Activated T-helper 1 cell treated with anti-CD3 and anti-CD28 coated beads, Interleukin-12 subunit alpha, Interleukin-12 subunit beta, Interleukin-2, Interleukin-4 antibody, amounts not matched to agents 30 ng/mL and 10 ng/mL and 1 ng/mL, durations not matched to agents 14 hours and 24 hours and 36 hours (primary cell): Measurements from ENCODE around the gene ZFP36L1. TPM values are rescaled to one million over a fixed set of nuclear protein-coding genes. Genes with fewer than 3 reads are reported as not detected.

Experiments used
- DNase-seq: peaks from one replicate; pipeline ENCODE4 v3.0.0; 2021; ENCODE audit warnings: low spot score
- H3K27ac Mint-ChIP-seq: one replicate; pipeline ENCODE4 v1.8.0; 2021; ENCODE audit warnings: mild to moderate bottlenecking, mixed read lengths
- H3K27me3 Mint-ChIP-seq: one replicate; pipeline ENCODE4 v1.8.0; 2022; ENCODE audit warnings: mild to moderate bottlenecking, moderate library complexity, mixed read lengths; ENCODE audit not compliant: insufficient read depth
- H3K36me3 Mint-ChIP-seq: one replicate; pipeline ENCODE4 v1.8.0; 2021; ENCODE audit warnings: low read depth, mixed read lengths
- H3K4me1 Mint-ChIP-seq: one replicate; pipeline ENCODE4 v1.8.0; 2021; ENCODE audit warnings: low read depth, mixed read lengths
- H3K4me3 Mint-ChIP-seq: one replicate; pipeline ENCODE4 v1.8.0; 2021; ENCODE audit warnings: mild to moderate bottlenecking, moderate library complexity, mixed read lengths
- H3K9me3 Mint-ChIP-seq: one replicate; pipeline ENCODE4 v1.8.0; 2021; ENCODE audit warnings: mixed read lengths
- intact Hi-C: fragments of 100-400 bp; cut with micrococcal nuclease; formaldehyde crosslinking; loops from one replicate; pipeline ENCODE4 v1.15.1; 2024
- total RNA-seq: library from RNA; stranded (reverse); gene quantifications from 2 replicates; pipeline ENCODE4 v1.2.3, GENCODE V29; 2022

ZFP36L1 gene
- total RNA-seq, 1 donor from 2014 or later: 149 TPM

DNA sequence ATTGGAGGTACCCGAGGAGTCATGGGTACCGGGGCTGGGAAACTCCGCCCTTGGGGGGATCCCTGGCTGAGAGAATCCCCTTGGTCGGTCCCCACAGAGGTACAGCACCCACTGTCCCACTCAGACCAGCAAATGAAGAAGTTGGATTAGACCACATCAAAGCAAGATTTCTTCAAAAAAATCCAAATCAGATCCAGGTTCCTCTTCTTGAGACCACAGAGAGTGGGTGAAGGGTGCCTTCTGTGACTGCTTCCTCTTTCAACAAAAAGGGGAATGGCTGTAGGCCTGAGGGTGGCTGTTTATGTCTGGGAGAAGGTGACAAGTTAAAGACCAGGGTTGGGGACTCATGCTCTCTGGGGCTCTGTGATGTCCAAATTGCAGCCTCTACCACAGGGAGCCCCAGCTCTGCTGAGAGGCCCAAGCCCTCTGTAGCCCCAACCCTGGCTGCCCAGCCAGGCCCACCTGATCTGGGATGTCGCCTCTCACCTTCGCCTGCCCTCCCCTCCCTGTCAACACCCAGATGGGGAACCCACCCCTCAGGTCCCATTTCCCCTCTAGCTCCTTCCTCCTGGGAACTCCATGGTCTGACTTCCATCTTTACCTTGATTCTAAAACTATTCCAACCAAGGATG is 50.9 kb downstream of the ZFP36L1 start:
- H3K4me1 Mint-ChIP-seq: peaks cover 15% of the 10 kb centered on the region
- intact Hi-C loops: no loop called here
- H3K9me3 Mint-ChIP-seq: peaks cover 12% of the 10 kb centered on the region
- peaks cover 4% of the 10 kb centered on the region for H3K27me3 Mint-ChIP-seq
- H3K4me3 Mint-ChIP-seq: no peak overlapping the region
- no peak overlapping the region for H3K27ac Mint-ChIP-seq
- peaks cover 4% of the 10 kb centered on the region for H3K36me3 Mint-ChIP-seq
- no peak for DNase-seq

- Mint-ChIP-seq H3K36me3 (peaks cover 4% of the 10 kb centered on the region), H3K4me3 (no peak overlapping the region), H3K9me3 (peaks cover 12% of the 10 kb centered on the region), H3K27me3 (peaks cover 4% of the 10 kb centered on the region), H3K4me1 (peaks cover 20% of the 10 kb centered on the region), H3K27ac (no peak overlapping the region)
- DNase-seq: no peak
- intact Hi-C loops: no loop called here
Observed at GRCh38 chr14:68741477-68741791, 51.4 kb downstream of the ZFP36L1 start.

- H3K9me3 Mint-ChIP-seq: peaks cover 12% of the 10 kb centered on the region
- H3K27ac Mint-ChIP-seq: no peak overlapping the region
Observed at GRCh38 chr14:68740788-68741476, 51.9 kb downstream of the ZFP36L1 start.

DNA sequence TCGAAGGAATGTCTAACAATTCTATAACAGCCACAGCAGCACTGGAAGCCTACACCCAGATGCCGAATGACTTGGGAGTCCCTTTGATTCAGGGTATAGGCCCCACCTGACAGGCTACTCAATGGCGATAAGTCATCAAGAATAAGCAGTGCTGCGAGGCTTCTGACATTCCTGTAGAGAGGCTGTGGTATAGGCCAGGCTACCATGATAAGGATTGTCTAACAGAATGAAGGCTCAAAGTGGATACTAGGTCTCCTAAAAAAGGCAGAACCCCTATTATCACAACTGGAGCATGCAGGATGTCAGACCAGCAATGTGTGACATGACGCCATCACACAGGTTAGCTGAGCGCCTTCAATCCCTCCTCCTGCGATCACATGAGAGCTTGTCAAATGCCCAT is 53.2 kb downstream of the ZFP36L1 start:
- Mint-ChIP-seq H3K9me3 (peaks cover 12% of the 10 kb centered on the region), H3K4me3 (no peak overlapping the region), H3K36me3 (peaks cover 4% of the 10 kb centered on the region), H3K4me1 (peaks cover 31% of the 10 kb centered on the region), H3K27me3 (peaks cover 4% of the 10 kb centered on the region), H3K27ac (no peak overlapping the region)
- no peak for DNase-seq
- intact Hi-C loops: no loop called here

More at GRCh38 chr14:68740788-68741476, 51.9 kb downstream of the ZFP36L1 start:
- no peak for DNase-seq
- Mint-ChIP-seq H3K4me1 (peaks cover 24% of the 10 kb centered on the region), H3K36me3 (peaks cover 4% of the 10 kb centered on the region), H3K4me3 (no peak overlapping the region), H3K27me3 (peaks cover 4% of the 10 kb centered on the region)
- intact Hi-C loops: no loop called here

- Mint-ChIP-seq H3K4me3 (no peak overlapping the region), H3K9me3 (peaks cover 12% of the 10 kb centered on the region), H3K36me3 (peaks cover 4% of the 10 kb centered on the region), H3K27me3 (peaks cover 4% of the 10 kb centered on the region), H3K4me1 (peaks cover 43% of the 10 kb centered on the region), H3K27ac (no peak overlapping the region)
- intact Hi-C loops: no loop called here
- DNase-seq: no peak
Observed at GRCh38 chr14:68738559-68738958, 54.3 kb downstream of the ZFP36L1 start.

Other genes starting within 250 kb of the ZFP36L1 start
- gene ACTN1, start 186.2 kb upstream of the ZFP36L1 start, total RNA-seq: 27.4 and 27.9 TPM in 2 replicates